CD4-positive, alpha-beta T cell treated with Interleukin-10 for 1 hour (primary cell): ENCODE data around the gene PHTF2.
"Not testable (repeated sequence)": the region's sequence is repeated elsewhere in the genome, so short reads cannot be mapped to it uniquely, and the experiment has no call there.

Experiments used
- DNase-seq: peaks from one replicate; pipeline ENCODE4 v3.0.0-alpha.2; 2020

PHTF2 gene

DNA sequence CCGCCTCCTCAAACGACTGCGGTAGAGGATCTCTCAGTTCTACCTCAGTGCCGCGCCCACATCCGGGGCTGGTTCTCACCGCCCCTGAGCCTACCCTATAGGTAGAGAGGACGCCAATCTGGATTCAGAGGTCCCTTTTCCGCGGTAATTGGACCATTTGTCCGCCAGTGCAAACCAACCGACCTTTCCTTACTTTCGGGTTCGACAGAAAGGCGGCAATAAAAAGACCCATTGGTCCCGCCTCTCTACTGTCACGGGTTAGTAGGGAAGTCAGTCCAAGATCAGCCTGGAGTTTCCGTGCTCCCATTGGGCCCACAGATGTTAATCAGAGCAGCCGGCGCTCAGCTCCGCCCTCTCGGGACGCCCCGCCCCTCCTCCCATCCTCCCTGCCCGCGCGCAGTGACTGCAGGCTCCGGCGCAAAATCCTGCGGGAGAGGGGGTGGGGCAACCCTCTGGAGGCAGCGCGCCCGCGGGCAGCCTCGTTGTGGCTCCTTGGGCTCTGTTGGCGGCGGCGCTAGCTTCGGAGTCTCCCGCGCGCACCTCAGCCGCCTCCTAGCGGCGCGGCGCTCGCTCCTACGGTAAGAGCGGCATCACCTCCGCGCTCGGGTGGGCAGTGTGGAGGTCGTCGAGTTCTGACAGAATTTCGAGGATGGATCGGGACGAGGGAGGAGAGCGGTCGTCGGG, at the start of gene PHTF2, which contains the start of gene TMEM60:
Gene PHTF2 (plus strand): TSS at position 380 of the 684 bp plus-strand sequence.
Gene TMEM60 (minus strand): TSS at position 41 of the 684 bp plus-strand sequence. CDS start 4,061 bp downstream, outside the sequence.
- peak; percentile 96 for DNase-seq

GRCh38 chr7:77752016-77752415, 46.6 kb upstream of the PHTF2 start:
- no peak for DNase-seq

GRCh38 chr7:77753173-77753572, 45.4 kb upstream of the PHTF2 start:
- DNase-seq = no peak

DNA sequence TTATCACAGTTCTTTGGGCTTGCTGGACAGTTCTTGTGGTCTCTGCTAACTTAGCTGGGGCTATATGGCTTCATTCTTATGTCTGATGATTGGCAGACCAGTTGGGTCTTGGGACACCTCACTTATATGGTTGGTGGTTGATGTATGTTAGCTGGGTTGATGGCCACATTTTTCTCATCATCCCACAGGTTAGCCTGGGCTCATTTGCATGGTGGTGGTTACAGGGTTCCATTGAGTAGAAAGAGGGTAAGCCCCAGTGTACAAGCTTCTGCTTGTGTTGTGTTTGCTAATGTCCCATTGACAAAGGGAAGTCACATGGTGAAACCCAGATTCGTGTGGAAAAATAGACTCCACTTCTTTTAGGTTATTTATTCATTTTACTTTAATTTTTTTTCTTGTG, 41.0 kb upstream of the PHTF2 start:
- DNase-seq = no peak

- DNase-seq = peak; percentile 85
Measured at GRCh38 chr7:77759294-77759889, 39.2 kb upstream of the PHTF2 start.

- DNase-seq = no peak
Measured at GRCh38 chr7:77760809-77761453, 37.6 kb upstream of the PHTF2 start.

- DNase-seq = no peak
Measured at GRCh38 chr7:77765481-77765880, 33.1 kb upstream of the PHTF2 start.

DNA sequence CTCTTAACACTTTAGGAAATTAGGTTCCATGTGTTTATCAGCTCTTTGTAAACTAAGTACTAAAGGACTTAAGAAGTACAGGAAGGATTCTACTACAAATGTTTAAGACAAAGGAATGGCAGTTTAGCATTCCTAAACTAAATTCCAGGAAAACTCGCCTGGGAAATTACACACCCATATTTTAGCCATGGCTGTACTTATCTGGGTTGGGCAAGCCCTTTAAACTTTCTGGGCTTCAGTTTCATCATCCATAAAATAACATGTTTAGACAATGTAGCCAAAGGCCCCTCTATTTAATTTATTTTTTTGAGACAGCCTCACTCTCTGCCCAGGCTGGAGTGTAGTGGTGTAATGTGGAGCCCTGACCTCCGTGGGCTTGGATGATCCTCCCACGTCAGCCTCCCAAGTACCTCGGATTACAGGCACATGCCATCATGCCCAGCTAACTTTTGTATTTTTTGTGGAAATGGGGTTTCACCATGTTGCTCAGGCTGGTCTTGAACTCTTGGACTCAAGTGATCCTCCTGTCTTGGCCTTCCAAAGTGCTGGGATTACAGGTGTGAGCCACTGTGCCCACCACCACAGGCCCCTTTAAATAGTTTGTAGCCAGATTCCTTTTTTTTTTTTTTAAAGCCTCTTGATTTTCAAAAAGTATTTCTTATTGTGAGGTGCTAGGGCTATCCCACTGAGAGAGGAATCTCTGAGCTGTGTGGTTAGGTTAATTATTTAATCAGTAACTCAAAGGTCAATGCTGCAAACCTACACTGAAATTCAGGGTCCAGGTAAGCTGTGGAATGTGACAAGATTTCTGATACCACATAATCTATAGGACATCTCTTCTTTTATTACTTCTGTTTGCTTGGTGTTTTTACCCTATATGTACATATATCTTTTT, 32.4 kb upstream of the PHTF2 start:
- no peak for DNase-seq

GRCh38 chr7:77766801-77767605, 31.6 kb upstream of the PHTF2 start:
- DNase-seq = no peak

DNA sequence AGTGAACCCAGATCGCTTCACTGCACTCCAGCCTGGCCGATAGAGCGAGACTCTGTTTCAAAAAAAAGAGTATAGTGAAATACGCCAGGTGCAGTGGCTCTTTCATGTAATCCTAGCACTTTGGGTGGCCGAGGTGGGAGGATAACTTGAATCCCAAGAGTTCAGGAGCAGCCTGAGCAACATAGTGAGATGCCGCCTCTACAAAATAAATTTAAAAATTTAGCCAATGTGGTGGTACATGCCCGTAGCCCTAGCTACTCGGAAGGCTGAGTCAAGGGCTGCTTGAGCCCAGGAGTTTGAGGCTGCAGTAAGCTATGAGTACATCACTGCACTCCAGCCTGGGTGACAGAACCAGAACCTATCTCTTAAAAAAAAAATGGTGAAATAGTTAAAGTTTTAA, 28.3 kb upstream of the PHTF2 start:
- no peak for DNase-seq

- DNase-seq = no peak
Measured at GRCh38 chr7:77771901-77772300, 26.7 kb upstream of the PHTF2 start.

- no peak for DNase-seq
Measured at GRCh38 chr7:77778535-77778934, 20.0 kb upstream of the PHTF2 start.

DNA sequence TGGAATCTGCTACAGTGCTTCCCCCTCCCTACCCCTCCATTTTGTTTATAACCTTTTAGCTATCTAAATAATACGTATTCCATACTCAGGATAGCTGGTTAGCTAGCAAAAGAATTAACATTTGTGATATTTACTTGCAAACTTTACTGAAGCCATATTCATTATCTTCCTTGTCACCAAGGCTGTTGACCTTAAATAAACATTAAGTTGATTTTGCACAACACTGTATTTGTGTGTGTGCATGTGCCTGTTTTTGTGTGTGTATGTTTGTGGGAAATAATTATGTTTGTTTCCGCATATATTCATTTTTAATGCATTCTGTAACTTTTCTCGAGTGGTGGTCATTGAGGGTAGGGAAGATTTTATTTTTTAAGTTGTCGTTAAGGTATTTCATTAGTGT, 16.2 kb upstream of the PHTF2 start:
- DNase-seq = no peak

DNA sequence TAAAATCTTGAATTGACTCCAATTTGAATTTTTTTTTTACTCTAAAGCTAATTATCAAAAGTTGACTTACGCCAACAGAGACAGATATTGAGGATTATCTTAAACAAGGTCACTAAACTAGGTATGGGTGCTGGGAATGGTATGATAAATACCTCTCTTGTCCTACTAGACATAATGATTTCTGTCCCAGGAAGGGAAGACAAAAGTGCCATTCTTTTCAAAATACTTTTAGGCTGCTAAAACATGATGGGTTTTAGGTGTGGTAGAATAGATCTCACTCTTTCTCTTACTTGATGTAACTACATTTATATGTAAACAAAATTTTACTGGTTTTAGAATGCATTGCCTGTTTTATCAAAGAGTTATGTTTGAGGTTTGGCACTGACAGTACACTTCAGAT, 15.5 kb upstream of the PHTF2 start:
- no peak for DNase-seq

GRCh38 chr7:77783545-77783944, 15.0 kb upstream of the PHTF2 start:
- DNase-seq = no peak

DNA sequence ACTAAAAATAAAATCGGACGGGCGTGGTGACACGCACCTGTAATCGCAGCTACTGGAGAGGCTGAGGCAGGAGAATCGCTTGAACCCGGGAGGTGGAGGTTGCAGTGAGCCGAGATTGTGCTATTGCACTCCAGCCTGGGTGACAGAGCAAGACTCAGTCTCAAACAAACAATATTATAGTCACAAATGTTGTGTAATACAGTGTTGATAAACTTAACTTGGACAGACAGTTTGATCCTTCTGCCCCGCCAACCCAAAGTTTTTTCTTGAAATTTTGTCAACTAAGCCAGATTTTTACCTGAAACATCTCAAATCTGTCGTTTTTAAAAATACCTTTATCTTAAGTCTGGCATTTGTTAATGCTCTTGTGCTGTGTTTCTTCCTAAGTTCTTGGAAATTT, 14.1 kb upstream of the PHTF2 start:
- DNase-seq = not testable (repeated sequence)

DNA sequence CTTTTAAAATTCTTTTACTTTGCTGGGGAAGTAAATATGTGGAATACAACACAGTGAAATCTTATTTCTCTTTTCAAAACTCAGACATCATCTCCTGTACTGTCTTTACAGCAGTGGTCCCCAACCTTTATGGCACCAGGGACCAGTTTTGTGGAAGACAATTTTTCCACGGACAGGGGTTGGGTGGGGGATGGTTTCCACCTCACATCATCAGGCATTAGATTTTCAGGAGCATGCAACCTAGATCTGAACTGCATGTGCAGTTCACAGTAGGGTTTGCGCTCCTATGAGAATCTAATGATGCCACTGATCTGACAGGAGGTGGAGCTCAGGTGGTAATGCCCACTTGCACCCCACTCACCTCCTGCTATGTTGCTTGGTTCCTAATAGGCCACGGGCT, 12.6 kb upstream of the PHTF2 start:
- no peak for DNase-seq

GRCh38 chr7:77786741-77787140, 11.8 kb upstream of the PHTF2 start:
- no peak for DNase-seq

- no peak for DNase-seq
Measured at GRCh38 chr7:77788327-77788902, 10.2 kb upstream of the PHTF2 start.

GRCh38 chr7:77791336-77791735, 7.2 kb upstream of the PHTF2 start:
- DNase-seq = no peak

- DNase-seq = no peak
Measured at GRCh38 chr7:77791956-77792355, 6.6 kb upstream of the PHTF2 start.

- no peak for DNase-seq
Measured at GRCh38 chr7:77794000-77794399, 4.6 kb upstream of the PHTF2 start.
